ENCODE results near the gene MON1A. TPM values are rescaled to one million over a fixed set of nuclear protein-coding genes. Genes with fewer than 3 reads are reported as not detected.

Gene MON1A
- total and polyA plus RNA-seq, 2 of the 8 experiments (the other 6 are each of a cell fraction or from before 2014, with no cell fraction given) = 10.3 to 14.1 TPM

- Histone ChIP-seq H3K23me2 (ENCODE audit: low read depth, low read length) (no peaks in the 10 kb centered on the region), H4K5ac (ENCODE audit: insufficient read length, low read depth, low read length) (peak overlapping the region; percentile 78), H2BK12ac (ENCODE audit: low read depth, low read length) (no peak overlapping the region), H2AFZ (ENCODE audit: low read length) (0 out of 2 replicates have a peak overlapping the region, but pooled peaks have one; percentile 8), H3K9me3 (ENCODE audit: insufficient read depth in 2 of 2, low read depth in 1 of 2, low read length in 1 of 2) (no peaks in the 10 kb centered on the region), H3K14ac (ENCODE audit: insufficient read length) (no peak overlapping the region), H2BK5ac (ENCODE audit: low read depth, low read length) (peak overlapping the region; percentile 94; the same call in 1 of the 2 replicates), H3K56ac (replicated peaks; ENCODE audit: insufficient read length, low read depth, low read length) (peak overlapping the region; percentile 62), H2AK5ac (ENCODE audit: low read depth, low read length) (no peak overlapping the region), H3K4ac (replicated peaks; ENCODE audit: insufficient read length, low read depth, low read length) (no peak overlapping the region), H3K79me1 (ENCODE audit: low read depth, low read length) (peaks cover 5% of the 10 kb centered on the region; the same call in 1 of the 2 replicates), H3K79me2 (ENCODE audit: control insufficient read depth in 1 of 2, insufficient read depth in 2 of 2, low read length in 2 of 2) (peaks cover 26 to 52% of the 10 kb centered on the region in 2 experiments), H4K91ac (replicated peaks; ENCODE audit: insufficient read length, low read length) (no peak overlapping the region), H4K8ac (ENCODE audit: extremely low read depth, insufficient read depth, low read length) (0 out of 2 replicates have a peak overlapping the region, but pooled peaks have one; percentile 8), H3K18ac (ENCODE audit: extremely low read depth, low read length) (no peak overlapping the region), H2BK20ac (ENCODE audit: low read length) (no peak overlapping the region), H3K4me3 (ENCODE audit: extremely low read depth in 1 of 4, insufficient read depth in 2 of 4, low read depth in 3 of 4, low read length in 4 of 4) (peak overlapping the region; percentile 97 to 100 (median 98)), H3K4me2 (ENCODE audit: insufficient read depth in 1 of 2, low read depth in 2 of 2, low read length in 2 of 2) (peak overlapping the region; percentile 83 to 97), H2BK120ac (replicated peaks; ENCODE audit: low read depth, low read length) (no peak overlapping the region), H3K23ac (ENCODE audit: insufficient read length) (no peak overlapping the region), H3K4me1 (replicated peaks in 1 of 4; ENCODE audit: control insufficient read depth in 3 of 4, insufficient read depth in 4 of 4, low read length in 3 of 4) (peaks cover 0 to 4% (median 0%) of the 10 kb centered on the region in 4 experiments; a peak in 2 of 7 replicates), H3K27me3 (replicated peaks in 1 of 4; ENCODE audit: control insufficient read depth in 3 of 4, extremely low read depth in 1 of 4, insufficient read depth in 3 of 4, low read length in 3 of 4) (no peaks in the 10 kb centered on the region), H3K36me3 (ENCODE audit: control insufficient read depth in 2 of 4, insufficient read depth in 4 of 4, low read length in 3 of 4) (0 out of 8 replicates have a peak, but pooled peaks cover 0 to under 1% (median 0%) of the 10 kb centered on the region in 4 experiments), H2BK15ac (ENCODE audit: low read length) (no peak overlapping the region), H4K20me1 (replicated peaks in 1 of 2; ENCODE audit: control insufficient read depth in 1 of 2, insufficient read depth in 2 of 2, low read length in 2 of 2) (peaks cover 2 to 9% of the 10 kb centered on the region in 2 experiments), H3K27ac (ENCODE audit: low read depth, low read length) (no peak overlapping the region), H3K9ac (replicated peaks in 1 of 4; ENCODE audit: extremely low read depth in 1 of 4, low read depth in 3 of 4, low read length in 3 of 4) (peak overlapping the region in 3 of 4 experiments; percentile 78 to 90 (median 82); a peak in 6 of 7 replicates)
- DNase-seq (ENCODE audit: low read depth in 1 of 2, low spot score in 2 of 2) (no peak), FAIRE-seq (no peak)
- TF ChIP-seq EZH2 (IDR thresholded peaks at IDR 0.05; ENCODE audit: low read depth, low read length, severe bottlenecking) (no peak), ASH2L (IDR thresholded peaks at IDR 0.05; ENCODE audit: low read length) (peak; percentile 1), YY1 (IDR thresholded peaks at IDR 0.05; ENCODE audit: low read depth, low read length) (no peak), NRF1 (IDR thresholded peaks at IDR 0.05; ENCODE audit: low read depth, low read length) (no peak)
- 22% methylated on average over 16 of the region's 23 CpGs; no CpG with 5 or more reads in 1 of the 2 experiments for WGBS, 2 experiments (ENCODE audit: extremely low coverage in 1 of 2, insufficient coverage in 1 of 2, insufficient read length in 1 of 2, insufficient replicate concordance in 2 of 2, low coverage in 1 of 2, low lambda C conversion rate in 2 of 2, missing lambda C conversion rate in 1 of 2)
- ChIA-PET CTCF (ENCODE audit: partially characterized antibody) (interaction anchor here (1.0 to 2.2 kb wide), 6 partner anchors 10 to 241 kb away, joined by 3 to 21 read pairs (median 4); partner anchors contain the start of genes INKA1 and MON1A), POLR2A (ENCODE audit: partially characterized antibody) (interaction anchor here (0.6 to 3.2 kb wide), 14 partner anchors 7 to 1497 kb away, joined by 3 to 32 read pairs (median 4); partner anchors contain the start of gene MON1A)
Measured at GRCh38 chr3:49940667-49941249, 11.1 kb upstream of the MON1A start.
